Kasumi-1 (cell line): Measurements from ENCODE around the gene CXorf58.

Experiments used
- DNase-seq, 2 experiments: peaks; one replicate each; lab custom pipeline; 2025; lab: John Stamatoyannopoulos, UW

CXorf58 gene

GRCh38 chrX:23901060-23901459, 6.7 kb upstream of the CXorf58 start:
- DNase-seq, result peak; percentile 21 to 43

DNA sequence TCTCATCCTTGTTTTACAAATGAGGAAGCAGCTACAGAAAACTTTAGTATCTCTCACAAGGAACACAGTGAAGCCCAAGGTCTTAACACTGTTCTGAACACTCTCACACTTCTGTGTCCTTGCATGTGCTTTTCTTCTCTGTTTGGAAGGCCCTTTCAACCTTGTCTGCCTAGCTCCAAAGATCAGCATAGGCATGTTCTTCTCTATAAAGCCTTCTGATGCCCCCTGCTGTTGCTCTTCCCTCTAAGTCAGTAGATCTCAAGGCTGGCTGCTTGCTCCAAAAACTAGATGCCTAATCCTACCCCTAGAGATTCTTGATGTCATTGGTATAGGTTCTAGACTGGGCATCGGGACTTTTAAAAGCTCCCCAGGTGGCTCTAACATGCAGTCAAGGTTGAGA, 6.0 kb upstream of the CXorf58 start:
- peak; percentile 82 to 86 for DNase-seq

GRCh38 chrX:23902419-23902818, 5.4 kb upstream of the CXorf58 start:
- peak; percentile 50 for DNase-seq

GRCh38 chrX:23904096-23904495, 3.7 kb upstream of the CXorf58 start:
- no peak for DNase-seq

- DNase-seq, result no peak
Measured at GRCh38 chrX:23907111-23907497, 702 bp upstream of the CXorf58 start.

DNA sequence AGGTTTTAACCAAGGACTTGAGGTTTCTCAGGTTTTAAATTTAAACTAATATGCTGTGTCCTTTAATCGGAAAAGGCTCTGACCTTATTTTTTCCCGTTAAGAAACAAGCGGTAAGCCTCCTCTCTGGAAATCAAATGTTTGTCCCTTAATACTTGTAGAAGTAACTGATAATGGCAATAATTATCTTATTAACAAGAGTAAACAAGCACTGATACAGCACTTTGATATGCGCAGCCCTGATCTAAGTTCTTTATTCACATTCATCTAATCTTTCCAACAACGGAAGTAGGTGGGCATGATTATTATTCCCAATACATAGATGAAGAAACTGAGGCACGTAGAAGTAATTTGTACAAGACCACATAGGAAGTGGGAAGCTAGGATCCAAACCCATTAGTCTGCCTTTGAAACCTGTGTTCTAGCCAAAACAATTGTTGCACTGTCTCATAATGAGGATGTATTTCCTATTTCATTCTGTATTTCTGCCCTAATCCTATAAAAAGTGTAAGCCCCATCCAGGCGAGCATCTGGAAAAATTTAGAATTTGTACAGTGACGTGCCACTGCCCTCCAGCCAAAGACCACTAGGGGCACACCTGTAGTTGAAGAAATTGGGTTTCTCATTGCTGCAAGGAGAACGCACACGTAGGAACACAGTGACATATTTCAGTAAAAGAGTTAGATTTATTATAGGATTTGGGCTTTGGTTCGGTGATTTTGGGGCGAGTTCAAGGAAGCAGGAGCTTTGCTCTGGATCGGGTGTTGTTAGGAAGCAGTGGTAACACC, 606 bp downstream of the CXorf58 start:
- no peak for DNase-seq

DNA sequence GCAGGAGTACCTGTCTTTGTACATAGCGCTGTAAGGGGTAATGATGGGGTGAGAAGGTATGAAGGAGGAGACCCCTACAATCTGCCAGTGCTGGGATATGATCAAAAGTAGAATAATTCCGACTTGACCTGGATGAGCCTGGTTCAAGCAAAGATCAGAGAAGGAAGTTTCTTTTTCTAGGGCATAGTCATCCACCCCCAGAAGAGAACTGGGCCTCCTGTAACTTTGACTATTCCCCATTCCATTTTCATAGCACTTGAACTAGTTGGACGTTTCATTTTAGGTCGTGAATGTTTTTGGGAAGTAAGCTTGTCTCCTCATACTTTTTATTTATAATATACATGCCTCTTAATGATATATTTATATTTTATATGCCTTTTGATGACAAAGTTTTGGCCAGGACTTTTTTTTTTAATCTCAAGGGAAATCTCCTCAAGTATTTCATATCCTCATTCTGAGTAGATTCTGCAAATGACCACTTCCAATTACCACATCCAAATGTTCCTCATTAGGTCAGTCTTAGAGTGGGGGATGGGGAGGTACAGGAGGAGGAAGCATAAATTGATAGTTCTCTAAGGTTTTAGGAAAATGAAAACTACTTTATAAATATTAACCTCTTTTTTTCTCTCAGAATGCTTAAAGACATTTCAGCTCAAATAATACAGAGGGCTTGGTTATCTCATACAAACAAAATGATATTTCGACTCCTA, 3.5 kb downstream of the CXorf58 start:
- DNase-seq, result no peak

DNA sequence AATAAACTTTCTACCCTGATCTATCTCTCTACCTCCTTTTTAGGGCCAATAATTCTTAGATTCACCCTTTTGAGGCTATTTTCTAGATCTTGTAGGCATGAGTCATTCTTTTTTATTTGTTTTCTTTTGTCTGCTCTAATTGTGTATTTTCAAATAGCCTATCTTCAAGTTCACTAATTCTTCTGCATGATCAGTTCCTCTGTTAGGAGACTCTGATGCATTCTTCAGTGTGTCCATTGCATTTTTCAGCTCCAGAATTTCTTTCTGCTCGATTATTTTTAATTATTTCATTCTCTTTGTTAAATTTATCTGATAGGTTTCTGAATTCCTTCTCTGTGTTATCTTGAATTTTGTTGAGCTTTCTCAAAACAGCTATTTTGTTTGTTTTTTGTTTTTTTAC, 11.3 kb downstream of the CXorf58 start:
- no peak for DNase-seq

GRCh38 chrX:23919706-23920320, 12.0 kb downstream of the CXorf58 start:
- DNase-seq, result no peak

DNA sequence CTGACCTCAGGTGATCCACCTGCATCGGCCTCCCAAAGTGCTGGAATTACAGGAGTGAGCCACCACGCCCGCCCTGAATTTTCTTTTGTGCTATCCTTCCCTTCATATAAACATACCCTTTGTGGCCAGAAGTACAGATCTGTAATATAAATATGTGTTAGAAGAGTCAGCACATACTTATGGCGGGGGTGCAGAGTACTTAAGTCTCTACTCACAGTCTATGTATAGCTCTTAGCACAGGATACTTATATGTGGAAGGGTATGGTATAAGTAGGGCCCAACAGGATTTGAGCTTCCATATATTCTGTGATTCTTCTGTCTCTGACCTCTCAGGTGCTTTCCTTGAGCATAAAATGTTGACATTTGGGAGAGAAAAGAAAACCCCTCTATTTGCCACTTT, 18.2 kb downstream of the CXorf58 start:
- no peak for DNase-seq

GRCh38 chrX:23930894-23931604, 23.2 kb downstream of the CXorf58 start:
- DNase-seq, result peak; percentile 27 to 31

DNA sequence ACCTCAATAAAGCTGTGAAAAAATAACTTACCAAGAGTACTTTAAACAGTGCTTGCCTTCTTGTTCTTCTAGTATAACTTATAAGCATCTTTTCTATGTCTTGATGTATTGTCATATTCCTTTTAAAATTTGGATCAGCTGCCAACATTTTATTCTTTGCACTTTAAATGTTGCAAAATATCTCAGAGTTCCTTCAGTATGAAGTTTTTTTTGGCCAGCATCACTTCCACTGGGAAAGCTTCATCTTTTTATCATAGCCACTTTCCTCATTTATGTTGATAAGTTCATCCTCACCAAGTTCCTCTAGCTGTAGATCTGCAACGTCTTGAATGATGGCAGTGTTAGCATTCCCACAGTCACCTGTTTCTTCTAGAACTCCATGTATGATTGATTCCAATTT, 24.2 kb downstream of the CXorf58 start:
- DNase-seq, result no peak

DNA sequence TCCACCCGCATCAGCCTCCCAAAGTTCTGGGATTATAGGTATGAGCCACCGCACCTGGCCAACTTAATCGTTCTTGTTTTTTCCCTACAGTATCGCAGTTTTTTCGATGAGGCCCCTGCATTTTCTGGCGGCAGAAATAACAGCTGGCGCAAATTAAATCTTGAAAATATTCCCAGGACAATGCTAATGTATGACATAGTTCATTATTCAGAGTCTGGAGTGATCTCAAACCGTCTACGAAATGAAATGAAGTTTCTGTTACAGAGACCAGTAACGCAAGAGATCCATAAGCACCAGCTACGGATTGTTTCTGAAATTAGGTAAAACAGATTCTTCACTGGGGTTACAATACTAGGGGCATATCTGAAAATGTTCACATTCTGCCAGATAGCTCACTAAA, 27.3 kb downstream of the CXorf58 start:
- DNase-seq, result no peak

DNA sequence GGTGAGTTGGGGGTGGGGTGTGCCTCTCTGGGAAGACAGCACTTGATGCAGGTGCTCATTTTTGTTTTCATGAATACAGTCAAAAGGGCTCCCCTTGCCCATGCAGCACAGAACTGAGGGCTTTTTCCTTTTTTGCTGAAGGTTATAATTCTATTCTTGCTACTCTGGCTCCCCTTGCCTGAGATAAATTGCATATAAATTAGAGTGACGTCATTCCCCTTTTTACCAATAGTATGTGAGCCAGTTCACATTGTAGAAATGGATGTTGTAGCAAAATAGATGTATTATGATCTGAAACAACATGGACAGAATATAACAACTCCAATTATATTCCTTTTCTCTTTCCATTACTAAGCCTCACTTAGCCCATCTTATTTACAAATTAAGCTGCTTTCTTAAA, 28.4 kb downstream of the CXorf58 start:
- no peak for DNase-seq

DNA sequence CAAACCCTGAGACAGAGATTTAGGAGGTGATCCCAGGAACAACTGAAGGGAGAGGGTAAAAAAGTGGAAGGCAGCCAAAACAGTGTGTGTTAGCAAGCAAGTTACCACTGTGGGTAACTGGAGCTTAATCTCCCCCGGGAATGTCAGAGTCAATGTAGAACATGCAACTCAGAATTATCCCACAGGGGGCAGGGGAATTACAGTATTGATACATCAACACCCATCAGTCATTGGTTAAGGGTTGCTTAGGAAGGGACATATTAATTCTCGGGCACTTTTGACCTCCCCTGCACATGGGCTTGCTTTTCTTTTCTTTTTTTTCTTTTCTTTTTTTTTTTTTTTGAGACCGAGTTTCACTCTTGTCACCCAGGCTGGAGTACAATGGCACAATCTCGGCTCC, 29.3 kb downstream of the CXorf58 start:
- DNase-seq, result no peak

DNA sequence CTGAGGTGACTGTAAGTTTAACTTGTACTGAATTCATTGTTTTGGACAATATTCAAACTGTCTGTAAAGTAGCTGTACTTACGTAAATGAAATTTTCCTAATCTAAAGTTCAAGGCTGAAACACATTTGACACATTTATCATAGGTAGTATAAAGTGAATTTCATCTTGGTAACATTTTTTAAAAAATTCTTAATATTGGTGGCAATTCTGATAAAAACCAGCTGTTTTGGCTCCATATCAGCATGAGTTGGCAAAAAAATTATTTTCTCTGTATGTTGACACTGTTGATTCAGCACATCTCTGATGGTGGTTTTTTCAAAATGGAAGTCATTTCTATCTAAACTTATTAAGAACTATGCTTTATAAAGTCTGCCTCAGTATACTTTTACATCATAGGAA, 30.9 kb downstream of the CXorf58 start:
- no peak for DNase-seq

- no peak for DNase-seq
Measured at GRCh38 chrX:23939203-23939602, 31.4 kb downstream of the CXorf58 start.

DNA sequence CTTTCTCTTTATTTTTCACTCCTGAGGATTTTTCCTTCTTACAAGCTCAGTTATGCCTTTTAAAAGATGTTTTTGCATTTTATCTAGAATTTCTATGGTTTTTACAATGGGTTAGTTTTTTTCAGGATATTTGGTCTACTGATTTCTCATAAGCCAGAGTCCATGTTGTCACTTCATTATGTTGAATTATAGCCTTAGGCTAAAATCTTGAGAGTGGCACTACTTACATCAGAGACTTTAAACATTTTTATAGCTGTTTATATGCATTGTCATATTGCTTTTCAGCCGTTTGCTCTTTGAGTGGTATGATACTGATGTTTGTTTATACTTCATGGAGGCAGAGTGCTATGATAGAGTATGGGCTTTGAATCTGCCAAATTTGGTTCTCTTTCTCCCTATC, 36.4 kb downstream of the CXorf58 start:
- DNase-seq, result no peak

DNA sequence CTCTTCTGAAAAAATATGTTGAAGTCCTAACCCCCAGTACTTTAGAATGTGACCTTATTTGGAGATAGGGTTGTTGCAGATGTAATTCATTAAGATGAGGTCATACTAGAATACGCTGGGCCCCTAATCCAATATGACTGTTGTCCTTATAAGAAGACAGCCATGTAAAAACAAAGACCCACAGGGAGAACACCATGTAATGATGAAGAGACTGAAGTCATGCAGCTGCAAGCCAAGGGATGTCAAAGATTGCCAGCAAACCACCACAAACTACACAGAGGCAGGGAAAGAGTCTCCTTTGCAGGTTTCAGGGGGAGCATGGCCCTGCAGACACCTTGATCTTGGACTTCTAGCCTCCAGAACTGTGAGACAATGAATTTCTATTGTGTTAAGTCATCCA, 37.4 kb downstream of the CXorf58 start:
- no peak for DNase-seq

DNA sequence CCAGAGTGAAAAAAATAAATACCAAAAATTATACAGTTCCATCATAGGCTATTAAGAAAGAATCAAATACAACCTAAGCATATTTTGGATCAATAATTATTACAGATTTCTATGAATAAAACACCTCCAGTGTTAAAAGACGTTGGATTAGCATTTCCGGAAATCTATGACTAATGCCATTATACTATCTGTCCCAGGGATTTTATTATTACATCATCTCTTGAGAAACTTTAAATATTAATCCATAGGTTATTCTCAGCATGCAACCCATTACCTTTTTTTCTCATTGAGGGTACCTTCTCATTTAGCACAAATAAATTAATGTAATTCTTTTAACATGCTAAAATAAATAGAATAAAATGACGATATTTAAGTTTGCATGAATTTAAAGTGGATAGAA, 44.6 kb downstream of the CXorf58 start:
- DNase-seq, result no peak

GRCh38 chrX:23952984-23953907, 45.4 kb downstream of the CXorf58 start:
- peak; percentile 65 to 69 for DNase-seq

DNA sequence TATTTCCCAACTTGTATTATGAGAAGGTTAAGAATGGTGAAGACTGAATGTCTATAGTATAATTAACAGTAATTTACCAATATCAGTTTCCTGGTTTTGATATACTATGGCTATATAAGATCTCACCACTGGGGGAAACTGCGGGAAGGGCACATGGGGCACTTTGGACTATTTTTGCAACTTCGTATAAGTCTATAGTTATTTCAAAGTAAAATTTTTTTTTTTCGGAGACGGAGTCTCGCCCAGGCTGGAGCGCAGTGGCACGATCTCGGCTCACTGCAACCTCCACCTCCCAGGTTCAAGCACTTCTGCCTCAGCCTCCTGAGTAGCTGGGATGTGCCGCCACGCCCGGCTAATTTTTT, 46.1 kb downstream of the CXorf58 start:
- DNase-seq, result peak; percentile 15 to 23
